SU-DHL-6 (cell line): ENCODE results near the gene NOS1AP.

Source experiments
- CTCF ChIP-seq: fragments of 200-600 bp; sonication (generic); IDR thresholded peaks from one replicate; pipeline ENCODE4 v1.5.1; 2017; ENCODE audit warnings: antibody characterized with exemption, mild to moderate bottlenecking, low read length, moderate library complexity; ENCODE audit not compliant: insufficient read depth, poor library complexity, severe bottlenecking
- EZH2phosphoT487 ChIP-seq: fragments of 200-600 bp; sonication (generic), shearing (Covaris generic); conservative IDR thresholded peaks from 2 replicates; pipeline ENCODE4 v1.6.1; 2018; ENCODE audit warnings: mild to moderate bottlenecking, antibody characterized with exemption, low read length, moderate library complexity, mixed read lengths

GRCh38 chr1:162193815-162194214, 124.3 kb downstream of the NOS1AP start:
- TF ChIP-seq EZH2phosphoT487: no peak
- TF ChIP-seq CTCF: no peak
